GM12891 (cell line): ENCODE data around the gene NBEA.

Experiments used
- DNase-seq: peaks from one replicate; pipeline ENCODE4 v3.0.0; 2011; ENCODE audit warnings: low spot score; ENCODE audit not compliant: insufficient read length
- FAIRE-seq: peaks from 2 replicates; lab custom pipeline; 2011; peaks lifted over from hg19 to GRCh38; lab: Jason Lieb, UNC
- PAX5 ChIP-seq: IDR thresholded peaks from 2 replicates; pipeline ENCODE4 v1.6.1; 2011; ENCODE audit warnings: low read length, moderate library complexity, mild to moderate bottlenecking; ENCODE audit not compliant: insufficient read depth, severe bottlenecking
- POLR2A ChIP-seq: IDR thresholded peaks from 2 replicates; pipeline ENCODE4 v1.6.1; 2011; ENCODE audit warnings: low read depth, low read length, control low read depth
- POLR2AphosphoS5 ChIP-seq: IDR thresholded peaks from 2 replicates; pipeline ENCODE4 v1.6.1; 2011; ENCODE audit warnings: low read depth, low read length, control low read depth
- POU2F2 ChIP-seq: IDR thresholded peaks from 2 replicates; pipeline ENCODE4 v1.6.1; 2011; ENCODE audit warnings: low read depth, mild to moderate bottlenecking, control low read depth, low read length, moderate library complexity
- SPI1 ChIP-seq: IDR thresholded peaks from 2 replicates; pipeline ENCODE4 v1.6.1; 2011; ENCODE audit warnings: low read depth, low read length, control low read depth
- TAF1 ChIP-seq: IDR thresholded peaks from 2 replicates; pipeline ENCODE4 v1.6.1; 2011; ENCODE audit warnings: low read depth, low read length, control low read depth

Gene NBEA

DNA sequence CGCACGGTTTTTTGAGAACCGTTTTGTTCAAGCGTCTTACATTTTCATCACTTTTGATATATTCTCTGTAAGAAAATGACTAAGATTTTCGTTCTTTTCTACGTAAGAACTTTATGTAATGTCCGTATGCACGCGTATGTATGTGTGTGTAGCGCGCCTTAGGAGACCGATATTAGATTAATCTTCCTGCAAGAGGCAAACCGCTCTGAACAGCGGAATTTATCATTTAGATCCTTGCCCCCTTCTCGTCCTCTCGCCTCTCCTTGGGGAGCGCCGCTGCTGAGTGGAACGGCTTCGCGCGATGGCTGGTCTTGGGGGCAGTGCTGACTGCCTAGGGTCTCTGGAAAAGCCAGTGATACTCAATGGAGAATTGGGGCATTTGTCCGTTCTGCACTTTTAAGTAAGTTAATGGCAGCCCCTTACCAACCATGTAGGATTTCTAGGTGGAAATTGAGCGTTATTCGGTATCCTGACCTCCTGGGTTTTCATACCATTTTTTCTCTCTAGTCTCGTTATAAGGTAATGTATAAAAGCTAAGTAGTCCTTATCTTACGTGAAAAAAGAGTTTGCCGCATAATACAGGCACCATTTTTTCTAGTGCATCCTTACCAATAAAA is 529.7 kb downstream of the NBEA start:
- FAIRE-seq (no peak), DNase-seq (no peak)
- no peak for TF ChIP-seq POU2F2
- TF ChIP-seq POLR2A: no peak
- TF ChIP-seq SPI1: no peak
- TF ChIP-seq POLR2AphosphoS5: no peak
- TF ChIP-seq TAF1: no peak
- no peak for TF ChIP-seq PAX5

DNA sequence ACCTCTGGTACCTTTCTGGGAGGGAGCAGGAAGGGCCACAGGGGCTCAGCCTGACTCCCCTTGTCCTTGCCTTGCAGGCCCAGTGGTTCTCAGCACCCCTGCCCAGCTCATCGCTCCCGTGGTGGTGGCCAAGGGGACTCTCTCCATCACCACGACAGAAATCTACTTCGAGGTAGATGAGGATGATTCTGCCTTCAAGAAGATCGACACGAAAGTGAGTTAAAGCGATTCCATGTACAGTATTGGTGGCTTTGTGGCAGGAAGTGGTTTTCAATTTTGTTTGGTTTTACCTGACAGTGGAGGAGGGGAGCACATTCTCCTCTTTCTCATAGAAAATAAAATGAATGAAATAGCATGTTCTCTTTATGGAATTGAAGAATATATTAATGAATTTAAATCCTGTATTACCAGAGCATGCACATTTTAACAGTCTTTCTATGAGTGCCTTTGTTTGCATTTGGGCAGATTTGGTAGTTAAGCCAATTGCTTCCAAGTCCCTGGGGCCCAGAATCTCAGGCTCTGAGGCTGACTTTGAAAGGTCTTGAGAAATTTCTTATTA is 530.3 kb downstream of the NBEA start:
- TF ChIP-seq SPI1 (no peak), POU2F2 (no peak), PAX5 (no peak), POLR2AphosphoS5 (no peak), TAF1 (no peak), POLR2A (no peak)
- FAIRE-seq (no peak), DNase-seq (no peak)

GRCh38 chr13:35473206-35473775 is 531.2 kb downstream of the NBEA start:
- FAIRE-seq (no peak), DNase-seq (no peak)
- TF ChIP-seq SPI1 (no peak), POLR2AphosphoS5 (no peak), POU2F2 (no peak), TAF1 (no peak), PAX5 (no peak), POLR2A (no peak)

DNA sequence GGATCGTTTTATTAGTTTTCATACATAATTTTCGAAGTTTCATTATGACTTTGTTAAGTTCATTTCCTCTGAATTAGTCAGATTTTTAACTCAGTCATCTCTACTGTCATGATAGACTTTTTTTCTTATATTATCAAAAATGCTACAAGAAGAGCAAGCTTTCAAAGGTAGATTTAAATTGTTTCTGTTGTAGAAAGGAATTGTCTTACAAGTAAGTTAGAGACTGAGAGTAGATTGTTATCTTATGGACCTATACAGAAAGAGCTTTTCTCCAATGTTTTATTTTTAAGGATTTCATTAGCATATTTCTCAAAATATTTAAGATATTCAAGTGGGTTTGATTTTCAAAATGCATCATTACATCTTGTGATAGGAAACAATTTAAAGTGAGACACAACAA is 531.7 kb downstream of the NBEA start:
- TF ChIP-seq POU2F2 (no peak), POLR2AphosphoS5 (no peak), SPI1 (no peak), POLR2A (no peak), TAF1 (no peak), PAX5 (no peak)
- DNase-seq: no peak
- no peak for FAIRE-seq

DNA sequence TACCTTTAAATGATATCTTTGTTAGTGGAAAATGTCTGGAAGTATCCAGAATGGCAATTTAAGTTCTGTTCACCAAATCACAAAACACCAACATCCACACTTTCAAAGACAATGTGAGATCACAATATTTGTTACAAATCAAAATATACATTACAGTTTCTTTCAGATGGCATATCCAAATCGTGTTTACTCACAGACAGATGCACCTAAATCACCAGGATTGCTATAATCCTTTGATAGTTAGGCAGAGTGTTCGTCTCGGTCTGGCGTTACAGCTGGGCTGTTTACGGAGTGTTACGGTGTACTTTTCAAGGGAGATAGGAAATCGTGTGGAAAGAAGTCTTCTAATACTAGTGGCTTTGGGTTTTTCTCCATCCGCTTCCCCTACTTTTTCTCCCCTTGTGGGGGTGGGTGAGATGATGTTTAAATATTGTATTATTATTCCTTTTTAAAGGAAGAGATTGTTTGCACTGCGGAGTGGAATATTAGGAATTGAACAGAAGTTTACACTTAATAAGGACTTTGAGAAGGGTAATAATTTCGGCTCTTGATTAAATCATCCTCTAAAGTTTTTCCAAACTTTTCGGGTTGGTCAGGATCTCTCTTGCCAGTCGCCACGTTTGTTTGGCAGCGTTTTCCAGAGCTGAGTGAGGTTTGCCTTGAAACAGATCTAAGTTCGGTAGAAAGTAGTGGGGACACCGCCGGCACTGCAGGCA is 532.6 kb downstream of the NBEA start:
- TF ChIP-seq SPI1 (no peak), PAX5 (no peak), POLR2A (no peak), POU2F2 (no peak), TAF1 (no peak), POLR2AphosphoS5 (no peak)
- FAIRE-seq (no peak), DNase-seq (no peak)

DNA sequence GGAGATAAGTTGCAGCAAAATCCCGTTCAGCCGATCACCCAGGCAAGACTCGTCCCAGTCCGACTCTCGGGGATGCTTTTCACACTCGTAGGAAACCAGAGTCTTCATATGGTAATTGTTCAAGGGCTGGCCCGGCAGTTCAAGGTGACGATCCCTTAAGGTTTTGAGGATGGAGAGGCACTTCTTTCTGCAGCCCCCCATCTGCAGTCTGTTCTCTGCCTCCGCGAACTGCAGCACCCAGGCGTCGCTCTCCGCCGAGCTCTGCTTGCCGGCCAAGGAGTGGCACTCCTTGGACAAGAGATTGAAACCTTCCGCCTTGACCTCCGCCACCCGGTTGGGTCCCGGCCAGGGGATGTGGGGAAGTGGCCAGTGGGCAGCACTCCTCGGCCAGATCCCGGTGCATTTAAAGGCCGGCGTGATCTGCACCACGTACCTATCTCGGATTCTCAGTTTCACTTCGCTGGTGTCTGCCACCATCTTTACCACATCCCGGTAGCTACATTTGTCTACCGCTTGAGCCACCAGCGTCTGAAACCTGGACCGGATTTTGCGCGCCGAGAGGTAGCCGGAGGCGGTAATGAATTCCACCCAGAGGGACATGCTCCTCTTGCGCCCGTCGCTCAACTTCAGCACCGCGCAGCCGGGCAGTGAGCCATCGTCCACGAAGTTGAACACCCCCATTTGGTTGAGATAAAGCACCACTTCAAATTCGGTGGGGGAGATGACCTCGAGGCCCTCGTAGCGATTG is 533.3 kb downstream of the NBEA start:
- FAIRE-seq (no peak), DNase-seq (no peak)
- TF ChIP-seq TAF1 (no peak), SPI1 (no peak), POLR2A (no peak), POU2F2 (no peak), PAX5 (no peak), POLR2AphosphoS5 (no peak)

- no peak for FAIRE-seq
These were observed 534.2 kb downstream of the NBEA start, which contains the start of gene MAB21L1 for GRCh38 chr13:35475960-35476943. TSS of gene MAB21L1 (minus strand) at chr13:35476689. CDS start at chr13:35476138, 551 bp downstream.

More at GRCh38 chr13:35475960-35476943, 534.2 kb downstream of the NBEA start, which contains the start of gene MAB21L1:
- DNase-seq: no peak
- TF ChIP-seq POLR2AphosphoS5 (no peak), POU2F2 (no peak), SPI1 (no peak), PAX5 (no peak), TAF1 (no peak), POLR2A (no peak)
